Hepatocyte (in vitro differentiated cells): ENCODE measurements around the gene DGCR8. TPM values are rescaled to one million over a fixed set of nuclear protein-coding genes. Genes with fewer than 3 reads are reported as not detected.

Experiments
- DNase-seq: peaks from one replicate; pipeline ENCODE4 v3.0.0-alpha.2; 2016; ENCODE audit warnings: low spot score
- H2AFZ ChIP-seq: fragments of 200-600 bp; sonication (generic); 2 replicates; pipeline ENCODE4 v1.6.0; 2016; ENCODE audit warnings: antibody characterized with exemption, mild to moderate bottlenecking
- H3K27ac ChIP-seq: fragments of 200-600 bp; sonication (generic); 2 replicates; pipeline ENCODE4 v1.5.1; 2016; ENCODE audit warnings: mild to moderate bottlenecking
- H3K27me3 ChIP-seq: fragments of 200-600 bp; sonication (generic); 2 replicates; pipeline ENCODE4 v1.6.1; 2016
- H3K36me3 ChIP-seq: fragments of 200-600 bp; sonication (generic); replicated peaks from 2 replicates; pipeline ENCODE4 v1.5.1; 2016; ENCODE audit warnings: low read depth; ENCODE audit not compliant: insufficient read depth
- H3K4me1 ChIP-seq: fragments of 200-600 bp; sonication (generic); 2 replicates; pipeline ENCODE4 v1.5.1; 2016; ENCODE audit warnings: mild to moderate bottlenecking, moderate library complexity; ENCODE audit not compliant: insufficient read depth
- H3K4me2 ChIP-seq: fragments of 200-600 bp; sonication (generic); 2 replicates; pipeline ENCODE4 v1.6.0; 2016
- H3K4me3 ChIP-seq: fragments of 200-600 bp; sonication (generic); 2 replicates; pipeline ENCODE4 v1.5.1; 2016; ENCODE audit warnings: mild to moderate bottlenecking
- H3K79me2 ChIP-seq: fragments of 200-600 bp; sonication (generic); 2 replicates; pipeline ENCODE4 v1.6.0; 2017; ENCODE audit warnings: mild to moderate bottlenecking
- H3K9me2 ChIP-seq: fragments of 200-600 bp; sonication (generic); replicated peaks from 2 replicates; pipeline ENCODE4 v1.6.0; 2017; ENCODE audit warnings: mild to moderate bottlenecking; ENCODE audit not compliant: insufficient read depth
- H3K9me3 ChIP-seq: fragments of 200-600 bp; sonication (generic); 2 replicates; pipeline ENCODE4 v1.5.1; 2016; ENCODE audit warnings: low read depth, mild to moderate bottlenecking
- H4K20me1 ChIP-seq: fragments of 200-600 bp; sonication (generic); 2 replicates; pipeline ENCODE4 v1.6.0; 2016; ENCODE audit warnings: mild to moderate bottlenecking; ENCODE audit not compliant: insufficient read depth, poor library complexity, severe bottlenecking
- EZH2 ChIP-seq: fragments of 200-600 bp; sonication (generic); IDR thresholded peaks from 2 replicates; pipeline ENCODE4 v1.6.1; 2016; ENCODE audit warnings: antibody characterized with exemption, mild to moderate bottlenecking, borderline replicate concordance
- EZH2phosphoT487 ChIP-seq: fragments of 200-600 bp; sonication (generic); IDR thresholded peaks from one replicate; pipeline ENCODE4 v1.6.1; 2018; ENCODE audit warnings: antibody characterized with exemption, mild to moderate bottlenecking, low read depth, moderate library complexity; ENCODE audit not compliant: unreplicated experiment, severe bottlenecking
- WGBS: methylation state at CpG from one replicate; pipeline ENCODE4 v1.1.6; 2016; ENCODE audit warnings: low lambda C conversion rate; ENCODE audit errors: missing lambda C conversion rate; 5-methylcytosine and 5-hydroxymethylcytosine counted together
- polyA plus RNA-seq: library from polyadenylated mRNA; unstranded; fragments of >200 nt; fragmentation: Nextera tagmentation; extraction: Ambion mirVana; gene quantifications from 2 replicates; pipeline ENCODE4 v1.2.1, GENCODE V29; 2016
- total RNA-seq: library from RNA; depleted of rRNA; stranded (reverse); fragments of >200 nt; gene quantifications from 2 replicates; pipeline ENCODE4 v1.2.3, GENCODE V29; 2014
- TF ChIP-seq, protein P1 (sequence below): fragments of 200-600 bp; sonication (generic); IDR thresholded peaks from 2 replicates; pipeline ENCODE4 v1.5.1; 2016; ENCODE audit warnings: antibody characterized with exemption, mild to moderate bottlenecking; ENCODE audit not compliant: poor library complexity

DGCR8 gene
- total and polyA plus RNA-seq, 2 experiments from 2014 or later, result 10.8 to 18.3 TPM

GRCh38 chr22:20137671-20138416 is 57.8 kb downstream of the DGCR8 start:
- H3K27me3 ChIP-seq, result no peaks in the 10 kb centered on the region
- H3K9me2 ChIP-seq, result no peaks in the 10 kb centered on the region
- H3K9me3 ChIP-seq, result no peaks in the 10 kb centered on the region
- TF ChIP-seq EZH2, result no peak
- TF ChIP-seq, protein P1, sequence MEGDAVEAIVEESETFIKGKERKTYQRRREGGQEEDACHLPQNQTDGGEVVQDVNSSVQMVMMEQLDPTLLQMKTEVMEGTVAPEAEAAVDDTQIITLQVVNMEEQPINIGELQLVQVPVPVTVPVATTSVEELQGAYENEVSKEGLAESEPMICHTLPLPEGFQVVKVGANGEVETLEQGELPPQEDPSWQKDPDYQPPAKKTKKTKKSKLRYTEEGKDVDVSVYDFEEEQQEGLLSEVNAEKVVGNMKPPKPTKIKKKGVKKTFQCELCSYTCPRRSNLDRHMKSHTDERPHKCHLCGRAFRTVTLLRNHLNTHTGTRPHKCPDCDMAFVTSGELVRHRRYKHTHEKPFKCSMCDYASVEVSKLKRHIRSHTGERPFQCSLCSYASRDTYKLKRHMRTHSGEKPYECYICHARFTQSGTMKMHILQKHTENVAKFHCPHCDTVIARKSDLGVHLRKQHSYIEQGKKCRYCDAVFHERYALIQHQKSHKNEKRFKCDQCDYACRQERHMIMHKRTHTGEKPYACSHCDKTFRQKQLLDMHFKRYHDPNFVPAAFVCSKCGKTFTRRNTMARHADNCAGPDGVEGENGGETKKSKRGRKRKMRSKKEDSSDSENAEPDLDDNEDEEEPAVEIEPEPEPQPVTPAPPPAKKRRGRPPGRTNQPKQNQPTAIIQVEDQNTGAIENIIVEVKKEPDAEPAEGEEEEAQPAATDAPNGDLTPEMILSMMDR, result no peak
- TF ChIP-seq EZH2phosphoT487, result no peak
- peaks cover 48% of the 10 kb centered on the region for H3K79me2 ChIP-seq
- peaks cover 5% of the 10 kb centered on the region for H3K4me1 ChIP-seq
- WGBS, result 86% methylated on average over 26 of the region's 26 CpGs
- peaks cover 26% of the 10 kb centered on the region for H4K20me1 ChIP-seq
- H2AFZ ChIP-seq, result no peak overlapping the region
- no peak overlapping the region for H3K27ac ChIP-seq
- DNase-seq, result no peak
- H3K4me2 ChIP-seq, result no peak overlapping the region
- no peak overlapping the region for H3K4me3 ChIP-seq
- no peaks in the 10 kb centered on the region for H3K36me3 ChIP-seq

GRCh38 chr22:20138417-20138738 is 58.3 kb downstream of the DGCR8 start:
- no peaks in the 10 kb centered on the region for H3K27me3 ChIP-seq
- H3K4me1 ChIP-seq, result peaks cover under 1% of the 10 kb centered on the region
- no peak overlapping the region for H2AFZ ChIP-seq
- no peak overlapping the region for H3K27ac ChIP-seq
- peaks cover 21% of the 10 kb centered on the region for H4K20me1 ChIP-seq
- no peak overlapping the region for H3K4me3 ChIP-seq
- H3K9me3 ChIP-seq, result no peaks in the 10 kb centered on the region
- peaks cover 42% of the 10 kb centered on the region for H3K79me2 ChIP-seq
- no peaks in the 10 kb centered on the region for H3K9me2 ChIP-seq
- no peak for DNase-seq
- WGBS, result 89% methylated on average over 4 of the region's 4 CpGs
- no peaks in the 10 kb centered on the region for H3K36me3 ChIP-seq
- H3K4me2 ChIP-seq, result no peak overlapping the region
- TF ChIP-seq EZH2phosphoT487, result no peak
- no peak for TF ChIP-seq EZH2
- TF ChIP-seq, protein P1, result no peak

GRCh38 chr22:20138868-20139267 is 58.8 kb downstream of the DGCR8 start:
- no peaks in the 10 kb centered on the region for H3K36me3 ChIP-seq
- H3K27me3 ChIP-seq, result no peaks in the 10 kb centered on the region
- H2AFZ ChIP-seq, result no peak overlapping the region
- H3K4me2 ChIP-seq, result no peak overlapping the region
- H3K9me2 ChIP-seq, result no peaks in the 10 kb centered on the region
- H3K27ac ChIP-seq, result no peak overlapping the region
- no peaks in the 10 kb centered on the region for H3K4me1 ChIP-seq
- peaks cover 37% of the 10 kb centered on the region for H3K79me2 ChIP-seq
- TF ChIP-seq EZH2, result no peak
- TF ChIP-seq EZH2phosphoT487, result no peak
- no peaks in the 10 kb centered on the region for H3K9me3 ChIP-seq
- H3K4me3 ChIP-seq, result no peak overlapping the region
- H4K20me1 ChIP-seq, result peaks cover 19% of the 10 kb centered on the region
- WGBS, result 93% methylated on average over 16 of the region's 16 CpGs
- DNase-seq, result no peak

DNA sequence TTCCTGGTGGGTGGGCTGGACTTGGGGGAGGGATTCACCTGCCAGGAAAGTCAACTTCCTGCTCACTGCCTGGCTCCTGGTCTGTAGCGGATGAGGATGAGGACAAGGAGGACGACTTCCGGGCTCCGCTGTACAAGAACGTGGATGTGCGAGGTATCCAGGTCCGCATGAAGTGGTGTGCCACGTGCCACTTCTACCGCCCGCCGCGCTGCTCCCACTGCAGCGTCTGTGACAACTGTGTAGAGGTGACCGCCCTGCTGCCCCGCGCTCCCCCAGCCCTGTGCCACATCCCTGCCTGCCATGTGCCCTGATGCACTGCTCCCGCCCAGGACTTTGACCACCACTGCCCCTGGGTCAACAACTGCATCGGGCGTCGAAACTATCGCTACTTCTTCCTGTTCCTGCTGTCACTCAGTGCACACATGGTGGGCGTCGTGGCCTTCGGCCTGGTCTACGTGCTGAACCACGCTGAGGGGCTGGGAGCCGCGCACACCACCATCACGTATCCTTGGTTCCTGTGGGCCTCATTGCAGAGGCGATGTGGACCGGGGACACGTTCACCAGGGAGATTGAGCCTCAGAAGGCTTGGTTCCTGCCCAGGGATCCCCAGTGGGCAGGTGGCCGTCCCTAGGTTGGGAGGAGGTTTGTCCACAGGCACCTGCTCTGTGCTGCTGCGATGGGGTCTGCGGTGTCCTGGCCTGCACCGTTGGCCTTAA is 59.5 kb downstream of the DGCR8 start:
- Histone ChIP-seq H3K27ac (no peak overlapping the region), H3K4me3 (no peak overlapping the region), H2AFZ (no peak overlapping the region), H3K27me3 (no peaks in the 10 kb centered on the region), H3K9me3 (no peaks in the 10 kb centered on the region), H3K9me2 (no peaks in the 10 kb centered on the region), H3K4me1 (no peaks in the 10 kb centered on the region), H4K20me1 (peaks cover 15% of the 10 kb centered on the region), H3K4me2 (no peak overlapping the region), H3K36me3 (no peaks in the 10 kb centered on the region), H3K79me2 (peaks cover 32% of the 10 kb centered on the region)
- no peak for TF ChIP-seq EZH2
- TF ChIP-seq, protein P1, result no peak
- no peak for TF ChIP-seq EZH2phosphoT487
- WGBS, result 98% methylated on average over 36 of the region's 36 CpGs
- no peak for DNase-seq
